OCI-LY1 (cell line): ENCODE results near the gene EYA2.

Experiments used
- H2AFZ ChIP-seq: fragments of 200-600 bp; sonication (generic), shearing (Covaris generic); 2 replicates; pipeline ENCODE4 v1.6.0; 2014; ENCODE audit warnings: antibody characterized with exemption, mild to moderate bottlenecking, low read length
- H3F3A ChIP-seq: fragments of 200-600 bp; sonication (generic), shearing (Covaris generic); 2 replicates; pipeline ENCODE4 v1.6.0; 2014; ENCODE audit warnings: mild to moderate bottlenecking, antibody characterized with exemption, low read length, moderate library complexity; ENCODE audit not compliant: insufficient read depth
- H3K27ac ChIP-seq: fragments of 200-600 bp; sonication (generic); 2 replicates; pipeline ENCODE4 v1.5.1; 2014; ENCODE audit warnings: low read length, mixed run types, mild to moderate bottlenecking, low read depth; ENCODE audit not compliant: poor library complexity, severe bottlenecking
- H3K27me3 ChIP-seq: fragments of 200-600 bp; sonication (generic); 2 replicates; pipeline ENCODE4 v1.6.0; 2014; ENCODE audit warnings: antibody characterized with exemption, mild to moderate bottlenecking, low read length, moderate library complexity; ENCODE audit not compliant: insufficient read depth
- H3K36me3 ChIP-seq: fragments of 200-600 bp; sonication (generic); 2 replicates; pipeline ENCODE4 v1.6.1; 2014; ENCODE audit warnings: mild to moderate bottlenecking, antibody characterized with exemption, low read length, moderate library complexity, mixed read lengths; ENCODE audit not compliant: insufficient read depth
- H3K4me1 ChIP-seq: fragments of 200-600 bp; sonication (generic); 2 replicates; pipeline ENCODE4 v1.5.1; 2014; ENCODE audit warnings: mild to moderate bottlenecking, low read length, moderate library complexity; ENCODE audit not compliant: insufficient read depth, severe bottlenecking
- H3K4me2 ChIP-seq: fragments of 200-600 bp; sonication (generic), shearing (Covaris generic); 2 replicates; pipeline ENCODE4 v1.6.1; 2014; ENCODE audit warnings: low read length
- H3K4me3 ChIP-seq: fragments of 200-600 bp; sonication (generic); 2 replicates; pipeline ENCODE4 v1.5.1; 2014; ENCODE audit warnings: low read length, low read depth, mild to moderate bottlenecking, mixed read lengths; ENCODE audit not compliant: poor library complexity, severe bottlenecking
- H3K79me2 ChIP-seq: fragments of 200-600 bp; shearing (Covaris generic); 2 replicates; pipeline ENCODE4 v1.6.1; 2016; ENCODE audit warnings: mixed run types, low read length, mixed read lengths; ENCODE audit not compliant: insufficient read depth
- H3K9ac ChIP-seq: fragments of 200-600 bp; sonication (generic), shearing (Covaris generic); 2 replicates; pipeline ENCODE4 v1.6.1; 2014; ENCODE audit warnings: mild to moderate bottlenecking, low read length, mixed read lengths
- H3K9me2 ChIP-seq: fragments of 200-600 bp; sonication (generic), shearing (Covaris generic); 2 replicates; pipeline ENCODE4 v1.6.1; 2014; ENCODE audit warnings: low read depth, mild to moderate bottlenecking, low read length, mixed read lengths
- H3K9me3 ChIP-seq: fragments of 200-600 bp; shearing (Covaris generic); 2 replicates; pipeline ENCODE4 v1.6.1; 2014; ENCODE audit warnings: low read length, mixed read lengths
- H4K20me1 ChIP-seq: fragments of 200-600 bp; sonication (generic), shearing (Covaris generic); 2 replicates; pipeline ENCODE4 v1.6.0; 2016; ENCODE audit warnings: mild to moderate bottlenecking, low read length; ENCODE audit not compliant: insufficient read depth
- CTCF ChIP-seq: fragments of 200-600 bp; sonication (generic), shearing (Covaris generic); IDR thresholded peaks from 2 replicates; pipeline ENCODE4 v1.5.1; 2017; ENCODE audit warnings: mild to moderate bottlenecking, antibody characterized with exemption, low read length, moderate library complexity, mixed read lengths
- EZH2 ChIP-seq: fragments of 200-600 bp; sonication (generic), shearing (Covaris generic); IDR thresholded peaks from 2 replicates; pipeline ENCODE4 v1.8.0; 2017; ENCODE audit warnings: borderline replicate concordance, mixed run types, mild to moderate bottlenecking, antibody characterized with exemption, low read length, moderate library complexity, mixed read lengths

EYA2 gene

GRCh38 chr20:47235853-47236638 is 341.4 kb downstream of the EYA2 start:
- H3K27me3 ChIP-seq, result no peaks in the 10 kb centered on the region
- H3K36me3 ChIP-seq, result peaks cover 86% of the 10 kb centered on the region
- no peaks in the 10 kb centered on the region for H3F3A ChIP-seq
- no peaks in the 10 kb centered on the region for H3K9me3 ChIP-seq
- no peak overlapping the region for H2AFZ ChIP-seq
- H3K4me3 ChIP-seq, result no peak overlapping the region
- no peaks in the 10 kb centered on the region for H4K20me1 ChIP-seq
- TF ChIP-seq EZH2, result no peak
- TF ChIP-seq CTCF, result no peak
- no peaks in the 10 kb centered on the region for H3K79me2 ChIP-seq
- H3K9ac ChIP-seq, result no peak overlapping the region
- no peaks in the 10 kb centered on the region for H3K4me1 ChIP-seq
- H3K27ac ChIP-seq, result no peak overlapping the region
- H3K9me2 ChIP-seq, result no peaks in the 10 kb centered on the region
- H3K4me2 ChIP-seq, result no peak overlapping the region

- no peaks in the 10 kb centered on the region for H3K27me3 ChIP-seq
- H3F3A ChIP-seq, result no peaks in the 10 kb centered on the region
- H3K36me3 ChIP-seq, result peaks cover 85% of the 10 kb centered on the region
- H3K27ac ChIP-seq, result no peak overlapping the region
- H3K9me2 ChIP-seq, result no peaks in the 10 kb centered on the region
- no peaks in the 10 kb centered on the region for H4K20me1 ChIP-seq
- H3K4me2 ChIP-seq, result no peak overlapping the region
- H3K4me1 ChIP-seq, result no peaks in the 10 kb centered on the region
- H3K79me2 ChIP-seq, result no peaks in the 10 kb centered on the region
- no peaks in the 10 kb centered on the region for H3K9me3 ChIP-seq
- TF ChIP-seq CTCF (no peak), EZH2 (no peak)
- H3K4me3 ChIP-seq, result no peak overlapping the region
- H2AFZ ChIP-seq, result no peak overlapping the region
- H3K9ac ChIP-seq, result no peak overlapping the region
Observed at GRCh38 chr20:47236639-47236900, 341.9 kb downstream of the EYA2 start.

- Histone ChIP-seq H3K27me3 (no peaks in the 10 kb centered on the region), H4K20me1 (no peaks in the 10 kb centered on the region), H3K9me2 (no peaks in the 10 kb centered on the region), H3K4me2 (no peak overlapping the region), H3K4me3 (no peak overlapping the region), H2AFZ (no peak overlapping the region), H3K4me1 (peaks cover 9% of the 10 kb centered on the region), H3F3A (no peaks in the 10 kb centered on the region), H3K36me3 (peaks cover 85% of the 10 kb centered on the region), H3K27ac (no peak overlapping the region), H3K79me2 (no peaks in the 10 kb centered on the region), H3K9ac (no peak overlapping the region), H3K9me3 (no peaks in the 10 kb centered on the region)
- TF ChIP-seq EZH2, result no peak
- TF ChIP-seq CTCF, result no peak
Observed at GRCh38 chr20:47237715-47238114, 343.1 kb downstream of the EYA2 start.
